K562 (cell line): ENCODE measurements around the gene BMF. TPM values are rescaled to one million over a fixed set of nuclear protein-coding genes. Genes with fewer than 3 reads are reported as not detected.

Source experiments
- ATAC-seq: fragments of 200-7000 bp; cut with Tn5 transposase; 3 replicates; pipeline ENCODE4 v1.9.1; 2020; ENCODE audit warnings: moderate library complexity
- BruUV-seq: library from RNA; stranded (reverse); fragments of 400-500 nt; replicated peaks from 2 replicates; lab custom pipeline; 2021; lab: Mats Ljungman, UMichigan
- CTCF ChIA-PET: fragments of 300-600 bp; formaldehyde crosslinking; extraction: SDS; loops from one replicate; lab custom pipeline; 2021; ENCODE audit warnings: low intra/inter-chr PET ratio; lab: Yijun Ruan, JAX
- POLR2A ChIA-PET: fragments of 300-600, 350-650 bp; sonication (Branson Sonifier 250); formaldehyde crosslinking; extraction: SDS; loops from one replicate; lab custom pipeline; 2021; ENCODE audit warnings: antibody characterized with exemption, inconsistent platforms; lab: Yijun Ruan, JAX
- DNase-seq, 4 experiments: peaks; one replicate each; pipeline versions ENCODE4 v3.0.0 to v3.0.0-alpha.2; 2011 to 2018; ENCODE audit warnings: low spot score in 3 of 4, mixed read lengths in 3 of 4; ENCODE audit errors: extremely low read depth in 1 of 4
- FAIRE-seq: peaks from 2 replicates; lab custom pipeline; 2011; peaks lifted over from hg19 to GRCh38; lab: Jason Lieb, UNC
- H2AFZ ChIP-seq: 2 replicates; pipeline ENCODE4 v1.6.0; 2011; ENCODE audit warnings: low read depth, low read length, control low read depth, inconsistent platforms
- H3K27ac ChIP-seq: fragments of 200-600 bp; 3 replicates; pipeline ENCODE4 v1.8.0; 2011; ENCODE audit warnings: low read depth, mild to moderate bottlenecking, control low read depth, inconsistent platforms, low read length, moderate library complexity, mixed read lengths; ENCODE audit errors: extremely low read depth
- H3K27me3 ChIP-seq, 2 experiments: fragments of 300-600 bp in 1 of 2; 2 replicates in 1 of 2; 3 replicates in 1 of 2; pipeline versions ENCODE4 v1.6.0 to v1.8.0; 2011; ENCODE audit warnings: inconsistent platforms in 2 of 2, low read length in 2 of 2, mild to moderate bottlenecking in 1 of 2, mixed read lengths in 1 of 2, moderate library complexity in 1 of 2; ENCODE audit not compliant: control insufficient read depth in 2 of 2, insufficient read depth in 2 of 2
- H3K36me3 ChIP-seq: fragments of 300-600 bp; 3 replicates; pipeline ENCODE4 v1.8.0; 2011; ENCODE audit warnings: mild to moderate bottlenecking, low read length, inconsistent platforms; ENCODE audit not compliant: control insufficient read depth, insufficient read depth
- H3K4me1 ChIP-seq, 2 experiments: fragments of 200-600 bp in 1 of 2; replicated peaks in 1 of 2; 2 replicates in 1 of 2; 3 replicates in 1 of 2; pipeline versions ENCODE4 v1.5.1 to v1.8.0; 2011; ENCODE audit warnings: inconsistent platforms in 2 of 2, low read length in 2 of 2, mild to moderate bottlenecking in 1 of 2, mixed read lengths in 1 of 2, moderate library complexity in 1 of 2; ENCODE audit not compliant: control insufficient read depth in 2 of 2, insufficient read depth in 2 of 2
- H3K4me2 ChIP-seq: 2 replicates; pipeline ENCODE4 v1.6.1; 2011; ENCODE audit warnings: low read length, control low read depth, inconsistent platforms, mixed read lengths; ENCODE audit not compliant: insufficient read depth
- H3K4me3 ChIP-seq: fragments of 200-600 bp; sonication (generic), shearing (Covaris generic); 2 replicates; pipeline ENCODE4 v1.5.1; 2016; ENCODE audit warnings: control low read depth, inconsistent platforms
- H3K79me2 ChIP-seq: fragments of 200-600 bp; 3 replicates; pipeline ENCODE4 v1.8.0; 2011; ENCODE audit warnings: low read length, inconsistent platforms; ENCODE audit not compliant: control insufficient read depth, insufficient read depth
- H3K9ac ChIP-seq, 2 experiments: 2 replicates each; pipeline versions ENCODE4 v1.6.0 to v1.6.1; 2011; ENCODE audit warnings: low read depth in 2 of 2, low read length in 2 of 2, control low read depth in 1 of 2, inconsistent platforms in 1 of 2, mild to moderate bottlenecking in 1 of 2, mixed read lengths in 1 of 2; ENCODE audit not compliant: insufficient read depth in 1 of 2
- H3K9me1 ChIP-seq: one replicate; pipeline ENCODE4 v1.6.0; 2011; ENCODE audit warnings: inconsistent platforms, mild to moderate bottlenecking, low read length, moderate library complexity; ENCODE audit not compliant: control insufficient read depth, insufficient read depth
- H3K9me3 ChIP-seq: replicated peaks from 2 replicates; pipeline ENCODE4 v1.5.1; 2011; ENCODE audit warnings: low read depth, low read length, inconsistent platforms; ENCODE audit not compliant: control insufficient read depth, insufficient read depth
- H4K20me1 ChIP-seq: replicated peaks from 2 replicates; pipeline ENCODE4 v1.6.1; 2011; ENCODE audit warnings: low read length, inconsistent platforms, mixed read lengths; ENCODE audit not compliant: control insufficient read depth, insufficient read depth
- CBX8 ChIP-seq: fragments of 200-600 bp; sonication (generic); IDR thresholded peaks from 2 replicates; pipeline ENCODE4 v1.6.1; 2012; ENCODE audit warnings: borderline replicate concordance, mixed run types, low read depth, mild to moderate bottlenecking, moderate library complexity, mixed read lengths, low read length, control low read depth, inconsistent platforms; ENCODE audit not compliant: poor library complexity, severe bottlenecking; ENCODE audit errors: extremely low read depth
- CHCHD3 ChIP-seq: fragments of 250-450 bp; sonication (Bioruptor Pico); IDR thresholded peaks from 2 replicates; pipeline ENCODE4 v2.1.2; 2022; ENCODE audit warnings: mild to moderate bottlenecking
- ERF ChIP-seq: fragments of 450-650 bp; formaldehyde crosslinking; IDR thresholded peaks from 2 replicates; pipeline ENCODE4 v1.4.0; 2020; ENCODE audit warnings: mild to moderate bottlenecking, mixed read lengths
- HDAC6 ChIP-seq: IDR thresholded peaks from 2 replicates; pipeline ENCODE4 v1.6.1; 2012; ENCODE audit warnings: low read depth, mild to moderate bottlenecking, control low read depth, inconsistent platforms, low read length, moderate library complexity
- HNRNPL ChIP-seq: fragments of 200-400 bp; formaldehyde crosslinking; IDR thresholded peaks from 2 replicates; pipeline ENCODE4 v1.6.1; 2017; ENCODE audit warnings: low read depth, mild to moderate bottlenecking, low read length
- LEF1 ChIP-seq: fragments of 450-650 bp; IDR thresholded peaks from 2 replicates; pipeline ENCODE4 v1.6.1; 2016; ENCODE audit warnings: mild to moderate bottlenecking
- MAFG ChIP-seq: fragments of 450-650 bp; conservative IDR thresholded peaks from 2 replicates; pipeline ENCODE4 v1.6.1; 2016; ENCODE audit warnings: missing genetic modification characterization, missing compliant biosample characterization
- MYBL2 ChIP-seq, 2 experiments: fragments of 450-650 bp in 1 of 2; sonication (generic) in 1 of 2; formaldehyde crosslinking in 1 of 2; IDR thresholded peaks; 2 replicates each; pipeline versions ENCODE4 v1.6.1 to v1.8.1; 2017 to 2022; ENCODE audit warnings: borderline replicate concordance in 1 of 2, inconsistent platforms in 1 of 2, low read depth in 1 of 2, mild to moderate bottlenecking in 1 of 2, missing genetic modification reagents in 1 of 2, moderate library complexity in 1 of 2
- NR2C1 ChIP-seq, 2 experiments: fragments of 450-650 bp; IDR thresholded peaks; 2 replicates each; pipeline ENCODE4 v1.6.1; 2017; ENCODE audit warnings: mild to moderate bottlenecking in 2 of 2, antibody characterized with exemption in 1 of 2, inconsistent platforms in 1 of 2, missing compliant biosample characterization in 1 of 2, missing genetic modification characterization in 1 of 2
- PHF8 ChIP-seq: fragments of 200-600 bp; sonication (generic); IDR thresholded peaks from 2 replicates; pipeline ENCODE4 v1.6.1; 2012; ENCODE audit warnings: mixed run types, mild to moderate bottlenecking, inconsistent platforms, low read length, moderate library complexity, borderline replicate concordance
- PTRF ChIP-seq: fragments of 450-650 bp; IDR thresholded peaks from 2 replicates; pipeline ENCODE4 v1.6.1; 2016; ENCODE audit warnings: mild to moderate bottlenecking, missing genetic modification characterization, missing compliant biosample characterization
- RBM14 ChIP-seq: fragments of 200-400 bp; formaldehyde crosslinking; IDR thresholded peaks from 2 replicates; pipeline ENCODE4 v1.6.1; 2018; ENCODE audit warnings: low read depth, mild to moderate bottlenecking, low read length, moderate library complexity, borderline replicate concordance; ENCODE audit not compliant: insufficient read depth
- SMAD4 ChIP-seq: fragments of 250-450 bp; sonication (Bioruptor Pico); conservative IDR thresholded peaks from 2 replicates; pipeline ENCODE4 v1.8.0; 2021; ENCODE audit warnings: inconsistent platforms, mild to moderate bottlenecking, moderate library complexity
- SP1 ChIP-seq: sonication (generic); formaldehyde crosslinking; IDR thresholded peaks from 2 replicates; pipeline ENCODE4 v1.8.1; 2022; ENCODE audit warnings: mild to moderate bottlenecking, missing genetic modification reagents
- ZNF436 ChIP-seq: fragments of 250-450, 450-650 bp; sonication (Bioruptor Pico); formaldehyde crosslinking; IDR thresholded peaks from 2 replicates; pipeline ENCODE4 v1.7.0; 2020; ENCODE audit warnings: mild to moderate bottlenecking
- ZNF444 ChIP-seq: fragments of 250-450 bp; sonication (Bioruptor Pico); IDR thresholded peaks from 2 replicates; pipeline ENCODE4 v1.4.0; 2020; ENCODE audit warnings: mild to moderate bottlenecking, moderate library complexity
- ZNF79 ChIP-seq: fragments of 250-450 bp; sonication (Bioruptor Pico); IDR thresholded peaks from 2 replicates; pipeline ENCODE4 v1.4.0; 2020; ENCODE audit warnings: low read depth, mild to moderate bottlenecking, moderate library complexity
- ZSCAN29 ChIP-seq: fragments of 450-650 bp; IDR thresholded peaks from 2 replicates; pipeline ENCODE4 v1.6.1; 2017
- WGBS: fragments of 100-300 bp; shearing (Covaris generic); methylation state at CpG from one replicate; pipeline ENCODE4 v1.1.6; 2016; ENCODE audit warnings: low coverage, mixed read lengths; ENCODE audit not compliant: insufficient coverage; ENCODE audit errors: missing lambda C conversion rate; 5-methylcytosine and 5-hydroxymethylcytosine counted together
- in situ Hi-C: fragments of 300-500 bp; cut with MboI; formaldehyde crosslinking; loops from 4 replicates; pipeline ENCODE4 v1.15.0; 2018; ENCODE audit warnings: inconsistent platforms, mixed read lengths
- intact Hi-C: fragments of 100-400 bp; cut with micrococcal nuclease; formaldehyde crosslinking; loops from 2 replicates; pipeline ENCODE4 v1.14.2; 2022
- polyA plus RNA-seq, 8 experiments: library from polyadenylated mRNA; depleted of rRNA in 4 of 8; stranded (reverse) in 5 of 8; unstranded in 3 of 8; fragments of >200 nt; fragmentation: Nextera tagmentation in 2 of 8; fragmentation: Illumina TruSeq in 1 of 8; extraction: Ambion mirVana in 2 of 8; extraction: Trizol in 1 of 8; gene quantifications; 2 replicates each; pipeline versions ENCODE4 v1.2.1 to v1.2.3, GENCODE V29; 2011 to 2014; ENCODE audit warnings: inconsistent platforms in 1 of 8, missing spikeins in 1 of 8
- total RNA-seq, 7 experiments: library from RNA; depleted of rRNA in 6 of 7; stranded (reverse); fragments of >200 nt in 6 of 7; fragmentation: Illumina TruSeq in 2 of 7; extraction: Trizol in 2 of 7; gene quantifications; 2 replicates each; pipeline versions ENCODE4 v1.2.1 to v1.2.3, GENCODE V29; 2011 to 2021; ENCODE audit warnings: low replicate concordance in 1 of 7
- TF ChIP-seq, protein P1 (sequence below): fragments of 200-800 bp; sonication (Bioruptor generic); IDR thresholded peaks from 2 replicates; pipeline ENCODE4 v1.6.1; 2017; ENCODE audit warnings: missing genetic modification characterization, missing compliant biosample characterization

Gene BMF
- total and polyA plus RNA-seq, 9 of the 15 experiments (the other 6 are each of a cell fraction or from before 2014, with no cell fraction given): 0.25 to 0.91 (median 0.59) TPM; not detected in 2

DNA sequence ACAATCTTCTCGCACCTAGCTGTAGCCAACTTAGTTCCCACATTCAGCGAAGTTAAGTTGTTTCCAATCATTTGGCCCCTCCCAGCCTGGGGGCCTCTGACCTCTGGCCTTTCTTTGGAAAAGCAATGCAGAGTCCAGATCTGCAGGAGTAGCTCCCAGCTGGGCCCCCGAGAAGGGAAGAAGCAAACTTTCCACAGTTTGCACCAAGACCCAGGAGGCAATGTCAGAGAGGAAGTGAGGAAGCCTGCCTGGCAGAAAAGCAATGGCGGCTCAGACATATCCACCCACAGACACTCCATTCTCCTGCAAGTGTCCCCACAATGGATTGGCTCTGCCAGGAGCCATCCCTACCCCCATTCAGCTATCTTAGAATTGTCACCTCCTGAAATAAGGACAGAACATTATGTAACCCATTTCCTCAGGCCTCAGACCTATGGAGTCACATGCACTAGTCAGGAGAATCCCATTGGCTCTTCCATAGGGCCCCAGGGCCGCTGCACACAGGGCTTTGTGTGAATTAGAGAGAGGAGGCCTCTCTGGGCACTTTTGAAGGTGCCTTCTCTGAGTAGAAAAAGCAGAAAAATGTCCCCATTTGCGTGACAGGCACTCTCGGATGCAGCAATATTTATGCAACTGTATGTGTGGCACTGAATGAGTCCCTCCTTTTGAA is 49.2 kb upstream of the BMF start (continued):
- TF ChIP-seq, protein P1, sequence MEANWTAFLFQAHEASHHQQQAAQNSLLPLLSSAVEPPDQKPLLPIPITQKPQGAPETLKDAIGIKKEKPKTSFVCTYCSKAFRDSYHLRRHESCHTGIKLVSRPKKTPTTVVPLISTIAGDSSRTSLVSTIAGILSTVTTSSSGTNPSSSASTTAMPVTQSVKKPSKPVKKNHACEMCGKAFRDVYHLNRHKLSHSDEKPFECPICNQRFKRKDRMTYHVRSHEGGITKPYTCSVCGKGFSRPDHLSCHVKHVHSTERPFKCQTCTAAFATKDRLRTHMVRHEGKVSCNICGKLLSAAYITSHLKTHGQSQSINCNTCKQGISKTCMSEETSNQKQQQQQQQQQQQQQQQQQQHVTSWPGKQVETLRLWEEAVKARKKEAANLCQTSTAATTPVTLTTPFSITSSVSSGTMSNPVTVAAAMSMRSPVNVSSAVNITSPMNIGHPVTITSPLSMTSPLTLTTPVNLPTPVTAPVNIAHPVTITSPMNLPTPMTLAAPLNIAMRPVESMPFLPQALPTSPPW (CRISPR knock-in tag): no peak
- TF ChIP-seq SMAD4 (CRISPR knock-in tag) (0 out of 2 replicates have a peak, but pooled peaks have one; percentile 22), ZSCAN29 (no peak), MYBL2 (IDR thresholded peaks at IDR 0.05; ENCODE audit: low read depth) (no peak), MYBL2 (CRISPR knock-in tag; IDR thresholded peaks at IDR 0.05; ENCODE audit: borderline replicate concordance) (no peak), PTRF (tag) (0 out of 2 replicates have a peak, but pooled peaks have one; percentile 24), ZNF436 (CRISPR knock-in tag) (no peak)

DNA sequence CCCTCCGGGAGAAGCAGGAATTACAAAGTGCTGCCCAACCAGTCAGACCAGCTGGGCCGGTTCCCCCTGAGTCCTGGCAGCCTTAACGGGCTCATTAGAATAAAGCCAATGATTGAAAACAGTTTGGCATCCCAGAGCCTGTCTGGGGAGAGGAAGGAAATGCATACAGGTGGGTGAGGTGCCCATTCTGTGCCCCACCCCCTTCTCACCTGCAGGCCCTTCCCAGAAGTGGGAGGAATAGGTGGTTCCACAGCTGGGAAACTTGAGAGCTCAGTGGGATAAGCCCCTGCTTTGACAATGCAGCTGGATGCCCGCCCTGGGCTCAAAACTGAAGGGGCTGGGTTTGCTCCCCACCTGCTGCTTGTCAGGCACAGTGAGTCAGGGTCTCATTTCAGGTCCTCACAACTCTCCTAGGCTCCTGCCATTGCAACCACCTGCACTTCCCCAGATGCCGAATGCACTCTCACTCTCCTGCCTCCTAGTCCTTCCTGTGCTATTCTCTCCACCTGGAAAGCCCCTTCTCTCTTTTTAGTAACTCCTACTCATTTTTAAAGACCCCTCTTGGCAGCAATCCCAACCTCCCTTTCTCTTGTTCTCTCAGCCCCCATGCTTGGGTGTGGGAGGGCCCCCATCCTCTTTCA is 46.7 kb upstream of the BMF start:
- H3K79me2 ChIP-seq: no peaks in the 10 kb centered on the region
- in situ Hi-C loops (no loop called here), intact Hi-C loops (no loop called here)
- no peak overlapping the region for H2AFZ ChIP-seq
- no peak overlapping the region for H3K4me3 ChIP-seq
- 18% methylated on average over 3 of the region's 5 CpGs for WGBS
- H3K4me2 ChIP-seq: no peak overlapping the region
- FAIRE-seq (no peak), ATAC-seq (no peak), DNase-seq (no peak)
- H3K9me1 ChIP-seq: no peaks in the 10 kb centered on the region
- CTCF ChIA-PET: no interaction called here
- H3K27me3 ChIP-seq: no peaks in the 10 kb centered on the region
- H3K36me3 ChIP-seq: no peaks in the 10 kb centered on the region
- H3K9ac ChIP-seq: no peak overlapping the region
- POLR2A ChIA-PET: interaction anchor here (0.9 kb wide), 1 partner anchor 40 kb away, joined by 3 read pairs; no protein-coding TSS in a partner anchor
- no peaks in the 10 kb centered on the region for H3K9me3 ChIP-seq
- no peaks in the 10 kb centered on the region for H4K20me1 ChIP-seq
- peaks cover 0 to 9% of the 10 kb centered on the region in 2 experiments; a peak in 3 of 5 replicates for H3K4me1 ChIP-seq
- no TSS peak for BruUV-seq
- no peak overlapping the region for H3K27ac ChIP-seq
- TF ChIP-seq RBM14 (no peak), NR2C1 (IDR thresholded peaks at IDR 0.05) (no peak), NR2C1 (tag; IDR thresholded peaks at IDR 0.05) (no peak), SP1 (CRISPR knock-in tag) (no peak), HNRNPL (no peak), HDAC6 (no peak), MAFG (tag) (no peak), PHF8 (no peak), ERF (no peak), ZNF444 (CRISPR knock-in tag) (no peak), CBX8 (no peak), LEF1 (no peak), ZNF79 (CRISPR knock-in tag) (no peak), CHCHD3 (CRISPR knock-in tag) (no peak)
